GM19099 (cell line): Measurements from ENCODE around the gene ITGAL.

Experiments
- POLR2A ChIP-seq: IDR thresholded peaks from 3 replicates; pipeline ENCODE4 v1.6.1; 2011; ENCODE audit warnings: low read depth; ENCODE audit not compliant: insufficient read length; ENCODE audit errors: extremely low read depth

ITGAL gene

DNA sequence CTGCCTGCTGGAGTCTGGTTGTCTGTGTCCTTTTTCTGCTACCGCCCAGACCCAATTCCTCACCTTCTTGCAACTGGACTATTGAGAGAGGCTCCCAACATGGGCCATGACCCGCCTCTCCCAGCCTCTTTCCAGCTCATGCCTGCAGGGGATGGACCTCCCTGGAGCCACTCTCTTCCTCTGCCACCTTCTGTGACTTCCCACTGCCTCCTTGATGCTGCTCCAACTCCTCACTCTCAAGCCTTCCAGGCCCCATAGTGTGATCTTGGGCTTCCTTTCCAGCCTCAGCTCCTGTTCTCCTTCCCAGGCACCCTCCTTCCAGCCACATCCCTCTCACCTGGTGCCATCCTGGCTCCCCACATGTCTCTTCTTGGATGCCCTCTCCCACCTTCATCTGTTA, 42.7 kb downstream of the ITGAL start:
- no peak for TF ChIP-seq POLR2A

DNA sequence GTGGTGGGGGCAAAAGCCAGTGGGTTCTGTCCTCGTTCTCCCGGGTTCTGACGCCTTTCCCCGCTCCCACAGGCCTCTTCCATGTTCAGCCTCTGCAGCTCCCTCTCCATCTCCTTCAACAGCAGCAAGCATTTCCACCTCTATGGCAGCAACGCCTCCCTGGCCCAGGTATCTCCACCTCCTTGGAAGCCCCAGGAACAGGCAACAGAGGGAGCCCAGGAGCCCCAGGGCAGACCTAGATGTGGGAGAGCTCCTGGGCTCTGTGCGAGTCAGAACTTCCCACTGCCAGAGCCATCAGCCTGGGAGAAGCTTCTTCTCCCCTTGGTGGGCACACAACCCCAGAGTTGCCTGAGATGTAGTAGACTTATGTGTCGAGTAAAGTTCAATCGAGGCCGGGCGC, 46.0 kb downstream of the ITGAL start:
- TF ChIP-seq POLR2A, result no peak

DNA sequence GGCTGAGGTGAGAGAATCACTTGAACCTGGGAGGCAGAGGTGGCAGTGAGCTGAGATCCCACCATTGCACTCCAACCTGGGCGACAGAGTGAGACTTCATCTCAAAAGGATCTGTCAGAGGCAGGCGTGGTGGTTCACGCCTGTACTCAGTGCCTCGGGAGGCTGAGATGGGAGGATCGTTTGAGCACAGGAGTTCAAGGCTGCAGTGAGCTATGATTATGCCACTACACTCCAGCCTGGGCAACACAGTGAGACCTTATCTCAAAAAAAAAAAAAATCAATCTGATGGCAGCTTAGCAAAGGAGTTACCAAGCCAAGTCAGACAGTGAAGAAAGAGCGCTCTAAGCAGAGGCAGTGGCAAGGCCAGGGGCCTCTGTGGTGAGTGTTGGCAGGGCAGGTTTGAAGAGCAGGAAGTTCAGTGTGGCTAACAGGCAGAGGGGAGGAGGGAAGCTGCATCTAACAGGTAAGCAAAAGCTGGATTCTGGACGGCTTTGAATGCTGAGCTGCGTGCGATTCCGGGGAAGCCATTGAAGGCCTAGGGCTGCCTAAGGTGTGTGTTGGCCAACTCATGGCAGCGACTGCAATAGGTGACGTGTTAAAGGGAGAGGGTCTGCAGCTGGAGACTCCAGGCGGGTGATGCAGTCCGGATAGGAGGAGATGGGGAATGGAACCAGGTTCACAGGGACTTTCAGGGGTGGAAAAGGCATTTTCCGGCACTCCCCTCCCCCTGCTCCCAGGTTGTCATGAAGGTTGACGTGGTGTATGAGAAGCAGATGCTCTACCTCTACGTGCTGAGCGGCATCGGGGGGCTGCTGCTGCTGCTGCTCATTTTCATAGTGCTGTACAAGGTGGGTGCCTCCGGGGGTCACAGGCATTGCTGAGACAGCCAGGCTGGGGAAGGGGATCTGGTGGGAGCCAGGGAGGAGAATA, 46.8 kb downstream of the ITGAL start:
- no peak for TF ChIP-seq POLR2A

DNA sequence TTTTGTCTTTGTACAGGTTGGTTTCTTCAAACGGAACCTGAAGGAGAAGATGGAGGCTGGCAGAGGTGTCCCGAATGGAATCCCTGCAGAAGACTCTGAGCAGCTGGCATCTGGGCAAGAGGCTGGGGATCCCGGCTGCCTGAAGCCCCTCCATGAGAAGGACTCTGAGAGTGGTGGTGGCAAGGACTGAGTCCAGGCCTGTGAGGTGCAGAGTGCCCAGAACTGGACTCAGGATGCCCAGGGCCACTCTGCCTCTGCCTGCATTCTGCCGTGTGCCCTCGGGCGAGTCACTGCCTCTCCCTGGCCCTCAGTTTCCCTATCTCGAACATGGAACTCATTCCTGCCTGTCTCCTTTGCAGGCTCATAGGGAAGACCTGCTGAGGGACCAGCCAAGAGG, 48.9 kb downstream of the ITGAL start:
- no peak for TF ChIP-seq POLR2A

DNA sequence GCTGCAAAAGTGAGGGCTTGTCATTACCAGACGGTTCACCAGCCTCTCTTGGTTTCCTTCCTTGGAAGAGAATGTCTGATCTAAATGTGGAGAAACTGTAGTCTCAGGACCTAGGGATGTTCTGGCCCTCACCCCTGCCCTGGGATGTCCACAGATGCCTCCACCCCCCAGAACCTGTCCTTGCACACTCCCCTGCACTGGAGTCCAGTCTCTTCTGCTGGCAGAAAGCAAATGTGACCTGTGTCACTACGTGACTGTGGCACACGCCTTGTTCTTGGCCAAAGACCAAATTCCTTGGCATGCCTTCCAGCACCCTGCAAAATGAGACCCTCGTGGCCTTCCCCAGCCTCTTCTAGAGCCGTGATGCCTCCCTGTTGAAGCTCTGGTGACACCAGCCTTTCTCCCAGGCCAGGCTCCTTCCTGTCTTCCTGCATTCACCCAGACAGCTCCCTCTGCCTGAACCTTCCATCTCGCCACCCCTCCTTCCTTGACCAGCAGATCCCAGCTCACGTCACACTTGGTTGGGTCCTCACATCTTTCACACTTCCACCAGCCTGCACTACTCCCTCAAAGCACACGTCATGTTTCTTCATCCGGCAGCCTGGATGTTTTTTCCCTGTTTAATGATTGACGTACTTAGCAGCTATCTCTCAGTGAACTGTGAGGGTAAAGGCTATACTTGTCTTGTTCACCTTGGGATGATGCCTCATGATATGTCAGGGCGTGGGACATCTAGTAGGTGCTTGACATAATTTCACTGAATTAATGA, 49.5 kb downstream of the ITGAL start:
- TF ChIP-seq POLR2A, result no peak

DNA sequence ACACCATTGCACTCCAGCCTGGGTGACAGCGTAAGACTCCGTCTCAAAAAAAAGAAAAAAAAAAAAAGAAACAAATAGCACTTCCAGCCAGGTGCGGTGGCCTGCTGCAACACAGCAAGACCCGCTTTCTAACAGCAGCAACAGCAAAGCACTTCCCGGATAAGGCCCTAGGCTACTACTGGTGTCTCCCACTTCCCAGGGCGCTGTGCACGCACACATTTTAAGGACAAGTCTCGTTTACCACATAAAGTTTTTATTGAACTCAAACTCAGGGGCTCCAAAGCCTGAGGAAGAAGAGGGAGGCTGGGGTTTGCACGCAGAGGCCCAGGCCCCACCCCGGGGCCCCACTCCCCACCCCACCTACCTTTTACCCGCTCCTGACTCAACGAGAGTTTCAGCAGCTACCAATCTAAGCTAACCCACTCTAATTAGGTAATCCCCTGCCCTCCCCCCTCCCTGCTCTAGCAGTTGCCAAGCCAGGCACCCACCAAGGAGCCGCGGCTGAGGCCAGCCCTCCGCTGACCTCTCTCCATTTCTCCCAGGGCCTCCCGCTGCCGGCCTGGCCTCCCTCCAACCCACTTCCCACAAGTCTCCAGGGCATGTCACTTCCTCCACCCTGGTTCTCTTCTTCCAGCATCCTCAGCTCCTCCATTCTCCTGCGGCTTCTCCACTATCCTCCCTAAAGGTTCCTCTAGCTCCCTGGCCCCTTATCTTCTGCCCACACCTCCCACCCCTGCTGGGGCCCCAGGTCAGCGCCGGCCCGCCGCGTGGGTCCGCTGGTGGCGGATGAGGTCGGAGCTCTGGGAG, 51.4 kb downstream of the ITGAL start:
- TF ChIP-seq POLR2A, result no peak

DNA sequence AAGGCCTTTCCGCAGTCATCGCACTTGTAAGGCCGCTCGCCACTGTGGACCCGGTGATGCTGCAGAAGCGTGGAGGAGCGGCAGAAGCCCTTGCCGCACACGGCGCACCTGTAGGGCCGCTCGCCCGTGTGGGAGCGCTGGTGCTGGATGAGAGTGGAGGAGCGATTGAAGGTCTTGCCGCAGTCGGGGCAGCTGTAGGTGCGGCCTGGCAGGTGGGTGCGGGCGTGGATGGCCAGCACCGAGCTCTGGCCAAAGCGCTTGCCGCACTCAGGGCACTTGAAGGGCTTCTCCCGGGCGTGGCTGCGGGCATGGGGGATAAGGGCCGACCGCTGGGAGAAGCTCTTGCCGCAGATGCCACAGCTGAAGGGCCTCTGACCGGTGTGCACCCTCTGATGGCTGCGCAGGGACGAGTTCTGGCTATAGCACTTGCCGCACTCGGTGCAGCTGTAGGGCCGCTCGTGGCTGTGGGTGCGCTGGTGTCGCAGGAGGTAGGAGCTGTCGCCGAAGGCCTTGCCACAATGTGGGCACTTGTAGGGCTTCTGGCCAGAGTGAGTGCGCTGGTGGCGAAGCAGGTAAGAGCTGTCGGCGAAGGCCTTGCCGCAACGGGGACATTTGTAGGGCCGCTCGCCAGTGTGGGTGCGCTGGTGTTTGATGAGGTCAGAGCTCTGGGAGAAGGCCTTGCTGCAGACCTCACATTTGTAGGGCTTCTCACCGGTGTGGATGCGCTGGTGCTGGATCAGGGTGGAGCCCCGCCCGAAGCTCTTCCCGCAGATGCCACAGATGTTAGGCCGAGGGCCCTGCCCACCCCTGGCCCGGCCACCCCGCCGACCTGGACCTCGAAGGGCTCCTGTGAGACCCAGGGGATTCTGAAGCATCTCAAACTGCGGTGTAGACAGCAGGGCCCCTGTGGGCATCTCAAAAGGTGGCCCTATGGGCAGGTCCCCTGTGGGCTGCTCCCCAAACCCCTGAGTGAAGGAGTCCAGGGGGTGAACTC, 52.3 kb downstream of the ITGAL start:
- no peak for TF ChIP-seq POLR2A

DNA sequence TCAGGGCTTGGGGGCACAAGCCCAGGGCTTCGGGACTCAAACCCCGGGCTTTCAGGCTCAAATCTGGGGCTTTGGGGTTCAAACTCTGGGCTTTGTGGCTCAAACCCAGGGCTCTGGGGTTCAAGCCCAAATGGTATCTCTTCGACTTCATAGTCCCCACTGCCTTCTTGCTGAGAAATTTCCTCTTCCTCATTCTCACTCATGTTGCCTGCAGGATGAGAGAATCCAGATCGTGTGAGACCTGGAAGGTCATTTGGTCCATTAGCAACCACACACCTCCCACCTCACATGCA, 53.2 kb downstream of the ITGAL start:
- TF ChIP-seq POLR2A, result no peak

DNA sequence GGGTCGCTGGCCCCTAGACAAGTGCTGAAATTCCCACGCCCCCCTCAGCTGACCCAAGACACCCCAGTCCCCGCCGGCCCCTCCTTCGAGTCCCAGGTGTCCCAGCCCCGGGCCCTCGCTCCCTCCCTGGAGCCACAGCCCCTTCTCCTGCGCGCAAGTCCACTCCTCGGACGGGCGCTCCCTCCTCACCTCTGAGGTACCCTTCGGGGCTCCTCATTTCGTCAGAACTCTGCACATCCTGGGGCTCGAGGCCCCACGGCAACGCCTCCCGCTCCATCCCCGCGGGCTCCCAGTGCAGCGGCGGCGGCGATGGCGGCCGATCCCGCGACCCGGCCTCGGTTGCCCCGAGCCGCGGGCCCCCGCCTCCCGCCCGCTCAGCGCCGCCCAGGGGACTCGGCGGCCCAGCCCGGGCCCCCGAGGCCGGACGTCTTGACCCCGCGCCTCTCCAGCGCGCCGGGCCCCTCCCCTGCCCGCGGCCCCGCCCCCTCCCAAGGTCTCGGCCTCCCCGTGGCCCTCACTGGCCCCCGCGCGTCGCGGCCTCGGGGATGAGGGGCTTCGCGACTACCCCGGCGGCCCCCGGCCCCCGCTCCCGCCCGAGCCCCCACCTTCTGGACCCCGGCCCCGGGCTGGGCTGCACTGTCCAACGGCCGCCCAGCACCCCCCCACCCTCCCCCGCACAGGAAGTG, 53.7 kb downstream of the ITGAL start, which contains the start of gene ZNF768:
Gene ZNF768, minus strand, starts transcription at position 430 of the 686 bp plus-strand sequence. Its CDS starts 153 bp downstream, at position 277.
- peak; percentile 35 for TF ChIP-seq POLR2A

DNA sequence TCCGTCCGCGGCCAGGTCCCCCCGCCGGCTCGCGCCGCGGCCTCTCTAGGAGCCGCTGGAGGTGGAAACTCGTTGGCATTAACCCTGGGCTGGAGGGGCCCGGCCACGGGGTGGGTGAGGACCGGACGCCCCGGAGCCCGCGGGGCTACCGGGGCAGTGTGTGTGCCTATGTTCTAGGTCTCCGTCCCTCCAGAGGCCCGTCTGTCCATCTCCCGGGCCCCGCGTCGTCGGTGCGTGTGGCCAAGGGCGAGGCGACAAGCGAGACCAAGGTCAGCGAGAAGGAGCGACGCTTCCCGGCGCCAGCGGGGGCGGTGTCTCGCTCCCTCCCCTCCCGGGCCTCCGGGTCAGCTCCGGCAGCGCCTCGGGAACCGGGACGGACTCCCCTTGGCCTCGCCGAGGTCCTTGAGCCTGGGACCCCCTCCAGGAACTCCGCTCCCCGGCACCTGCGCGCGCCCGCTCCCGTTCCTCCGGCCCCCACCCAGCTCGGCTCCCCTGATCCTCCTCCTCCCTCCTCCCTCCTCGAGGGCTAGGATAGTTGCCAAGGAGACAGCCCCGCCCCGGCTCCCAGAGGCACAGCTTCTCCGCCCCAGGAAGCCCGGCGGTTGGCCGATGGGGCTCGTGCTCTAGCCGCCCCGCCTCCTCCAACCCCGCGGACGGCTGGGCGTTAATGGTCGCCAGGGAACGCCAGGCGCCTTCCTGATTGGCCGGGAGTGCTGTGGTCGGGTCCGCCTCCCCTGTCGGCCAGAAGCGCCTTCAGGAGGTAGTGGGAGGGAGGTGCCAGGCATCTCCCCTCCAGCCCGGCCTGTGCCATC, 54.5 kb downstream of the ITGAL start:
- TF ChIP-seq POLR2A, result peak; percentile 64

DNA sequence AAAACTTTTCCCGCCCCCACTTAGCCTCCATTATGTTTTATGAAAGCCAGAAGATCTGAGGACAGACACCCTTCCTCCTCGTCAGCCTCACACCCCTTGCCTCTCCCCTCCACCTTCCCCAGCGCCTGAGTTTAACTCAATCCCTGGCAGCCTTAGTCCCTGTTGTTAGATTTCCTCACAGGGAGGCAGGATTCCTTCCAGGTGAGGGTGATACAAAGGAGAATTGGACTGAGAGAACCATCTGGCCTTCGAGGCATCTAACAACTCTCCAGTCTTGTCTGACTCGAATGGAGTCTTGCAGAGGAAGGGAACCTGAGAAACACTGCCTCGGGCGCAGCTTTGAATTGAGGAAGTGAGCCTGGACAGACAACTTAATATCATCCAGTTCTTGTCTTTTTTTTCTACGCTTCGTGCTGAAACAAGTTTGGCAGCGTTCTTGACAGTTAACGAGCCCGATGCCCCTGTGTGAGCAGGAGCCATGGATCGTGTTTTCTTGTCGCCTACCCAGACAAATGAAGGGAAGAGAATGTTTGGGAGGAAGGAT, 55.2 kb downstream of the ITGAL start:
- no peak for TF ChIP-seq POLR2A

DNA sequence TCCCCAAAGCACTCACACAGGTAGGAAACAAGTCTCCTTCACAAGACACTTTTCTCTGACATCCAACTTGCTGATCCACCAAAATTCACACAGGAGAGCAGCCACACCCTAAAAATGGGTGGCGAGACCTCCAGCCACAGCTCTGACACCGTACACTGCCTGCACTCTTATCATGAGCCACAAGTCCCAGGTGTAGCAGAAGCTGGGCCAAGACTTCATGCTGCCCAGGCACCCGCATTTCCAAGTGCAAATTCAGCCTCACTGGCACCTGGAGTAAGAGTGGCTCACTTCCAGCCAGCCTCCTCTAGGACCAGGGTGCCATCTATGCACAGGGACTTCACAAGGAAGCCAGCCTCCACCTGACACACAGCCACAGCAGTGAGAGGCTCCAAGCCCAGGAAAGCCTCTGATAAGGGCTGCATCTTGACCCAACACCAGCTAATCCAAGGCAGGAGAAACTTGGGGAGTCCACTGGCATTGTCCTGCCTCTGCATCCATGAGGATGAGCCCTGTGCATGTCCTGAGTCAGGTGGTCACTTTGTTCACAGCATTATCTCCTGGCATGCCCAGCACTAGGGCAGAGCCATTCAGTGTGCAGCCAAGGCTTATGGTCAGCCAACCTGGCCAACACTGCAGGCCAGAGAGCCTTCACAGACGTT, 56.4 kb downstream of the ITGAL start:
- TF ChIP-seq POLR2A, result peak; percentile 30
